Stomach (tissue), 9 donors: Measurements from ENCODE around the gene RAI14. TPM values are rescaled to one million over a fixed set of nuclear protein-coding genes. Genes with fewer than 3 reads are reported as not detected.
"Not testable (repeated sequence)": the region's sequence is repeated elsewhere in the genome, so short reads cannot be mapped to it uniquely, and the experiment has no call there.

Experiments used
- DNase-seq, 2 donors: peaks; one replicate each; pipeline versions ENCODE4 v3.0.0 to v3.0.0-alpha.2; 2013 to 2019
- H3K27ac ChIP-seq, 5 donors: fragments of 200-600 bp in 4 of 5; sonication (generic) in 4 of 5; one replicate each; pipeline ENCODE4 v1.5.1; 2013 to 2019; ENCODE audit warnings: mild to moderate bottlenecking in 1 of 5, moderate library complexity in 1 of 5
- H3K27me3 ChIP-seq, 3 donors: fragments of 200-600 bp; sonication (generic); one replicate each; pipeline ENCODE4 v1.5.1; 2017 to 2019; ENCODE audit warnings: mixed run types in 1 of 3
- H3K36me3 ChIP-seq, 4 donors: fragments of 200-600 bp; sonication (generic); 1 replicate in 3 of 4; 2 replicates in 1 of 4; pipeline ENCODE4 v1.5.1; 2016 to 2019
- H3K4me1 ChIP-seq, 4 donors: fragments of 200-600 bp; sonication (generic); one replicate each; pipeline ENCODE4 v1.5.1; 2016 to 2019
- H3K4me3 ChIP-seq, 4 donors: fragments of 200-600 bp; sonication (generic) in 3 of 4; one replicate each; pipeline ENCODE4 v1.5.1; 2016 to 2019; ENCODE audit warnings: mild to moderate bottlenecking in 1 of 4
- H3K9me3 ChIP-seq, 4 donors: fragments of 200-600 bp; sonication (generic); one replicate each; pipeline ENCODE4 v1.5.1; 2016 to 2019
- EP300 ChIP-seq: sonication (generic); formaldehyde crosslinking; IDR thresholded peaks from one replicate; pipeline ENCODE4 v1.6.1; 2017; ENCODE audit warnings: antibody characterized with exemption
- POLR2A ChIP-seq, 4 donors: fragments of 450-650 bp; IDR thresholded peaks; one replicate each; pipeline ENCODE4 v1.6.1; 2016; ENCODE audit warnings: antibody characterized with exemption in 4 of 4, control low read depth in 2 of 4, mild to moderate bottlenecking in 1 of 4, moderate library complexity in 1 of 4
- POLR2AphosphoS5 ChIP-seq, 3 donors: sonication (generic); formaldehyde crosslinking; IDR thresholded peaks; one replicate each; pipeline ENCODE4 v1.6.1; 2016; ENCODE audit warnings: antibody characterized with exemption in 3 of 3
- WGBS, 5 donors: extraction: QIAGEN DNeasy Blood & Tissue Kit in 3 of 5; methylation state at CpG; one replicate each; pipeline versions ENCODE4 v1.1.5 to v1.1.7; 2013 to 2018; 5-methylcytosine and 5-hydroxymethylcytosine counted together
- intact Hi-C: fragments of 100-400 bp; cut with DNase I; formaldehyde crosslinking; loops from one replicate; pipeline ENCODE4 v1.15.1; 2023; ENCODE audit warnings: low total_unique reads
- polyA plus RNA-seq, 3 donors: library from polyadenylated mRNA; stranded (reverse); fragments of 200-250 nt; gene quantifications; one replicate each; pipeline ENCODE4 v1.2.3, GENCODE V29; 2013
- total RNA-seq, 5 donors: library from RNA; depleted of rRNA; stranded (reverse); fragments of >200 nt; gene quantifications; one replicate each; pipeline versions ENCODE4 v1.1.0 to v1.2.3, GENCODE V29; 2014 to 2016
- TF ChIP-seq, protein P1 (sequence below), 7 experiments: fragments of 450-650 bp in 4 of 7; fragments of 200-600 bp in 3 of 7; sonication (generic) in 3 of 7; IDR thresholded peaks; one replicate each; pipeline ENCODE4 v1.5.1; 2016 to 2019; ENCODE audit warnings: antibody characterized with exemption in 7 of 7, control low read depth in 2 of 7, mild to moderate bottlenecking in 1 of 7
- donor health status: healthy with polysubstance abuse.
- donor health status: Bipolar disorder and iron deficiency.
- donor health status: healthy.

Gene RAI14
- total and polyA plus RNA-seq, 8 donors: 5.1 to 62.4 (median 24.1) TPM

DNA sequence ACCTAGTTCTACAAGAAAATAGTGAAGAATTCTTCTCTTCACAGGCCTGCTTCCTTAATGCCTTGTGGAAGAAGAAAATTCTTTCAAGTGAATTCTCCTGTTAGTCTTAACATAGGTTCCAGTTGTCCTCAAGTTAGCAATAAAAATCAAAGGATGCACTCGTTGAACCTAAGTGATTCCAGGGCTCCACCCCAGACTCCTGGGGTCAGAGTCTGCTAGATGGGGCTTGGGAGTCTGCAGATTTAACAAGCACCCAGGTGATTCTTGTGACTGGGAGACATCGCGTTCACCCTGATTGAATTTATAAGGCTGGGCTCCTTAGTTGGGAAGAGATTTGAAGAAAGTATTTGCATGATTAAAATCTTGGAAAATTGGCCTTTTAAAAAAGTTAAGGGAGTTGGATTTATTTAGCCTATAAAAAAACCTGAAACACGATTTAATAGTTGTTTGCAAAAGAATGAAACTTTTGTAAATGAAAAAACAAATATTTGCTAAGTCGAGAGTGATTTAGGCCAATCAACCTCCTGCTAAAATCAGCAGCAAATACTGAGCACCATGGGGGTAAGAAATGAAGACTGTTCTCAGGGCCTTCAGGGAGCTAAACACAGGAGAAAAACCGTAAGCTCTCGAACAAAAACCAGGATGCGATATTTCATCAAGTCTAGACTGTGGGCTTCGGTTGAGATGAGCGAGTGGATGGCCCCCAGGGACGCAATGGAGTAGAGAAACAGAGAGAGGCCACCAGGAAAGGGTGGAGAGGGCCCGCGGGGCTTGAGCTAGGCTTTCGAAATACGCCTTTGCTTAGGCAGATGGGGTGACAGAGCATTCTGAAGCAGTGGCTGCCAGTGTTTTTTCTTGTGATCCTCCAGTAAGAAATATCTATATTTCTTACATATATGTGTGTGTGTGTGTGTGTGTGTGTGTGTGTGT lies 95.9 kb downstream of the RAI14 start:
- no peak overlapping the region for H3K4me3 ChIP-seq
- intact Hi-C loops: no loop called here
- peaks cover 0 to 18% (median 4%) of the 10 kb centered on the region in 4 donors for H3K4me1 ChIP-seq
- TF ChIP-seq, protein P1, sequence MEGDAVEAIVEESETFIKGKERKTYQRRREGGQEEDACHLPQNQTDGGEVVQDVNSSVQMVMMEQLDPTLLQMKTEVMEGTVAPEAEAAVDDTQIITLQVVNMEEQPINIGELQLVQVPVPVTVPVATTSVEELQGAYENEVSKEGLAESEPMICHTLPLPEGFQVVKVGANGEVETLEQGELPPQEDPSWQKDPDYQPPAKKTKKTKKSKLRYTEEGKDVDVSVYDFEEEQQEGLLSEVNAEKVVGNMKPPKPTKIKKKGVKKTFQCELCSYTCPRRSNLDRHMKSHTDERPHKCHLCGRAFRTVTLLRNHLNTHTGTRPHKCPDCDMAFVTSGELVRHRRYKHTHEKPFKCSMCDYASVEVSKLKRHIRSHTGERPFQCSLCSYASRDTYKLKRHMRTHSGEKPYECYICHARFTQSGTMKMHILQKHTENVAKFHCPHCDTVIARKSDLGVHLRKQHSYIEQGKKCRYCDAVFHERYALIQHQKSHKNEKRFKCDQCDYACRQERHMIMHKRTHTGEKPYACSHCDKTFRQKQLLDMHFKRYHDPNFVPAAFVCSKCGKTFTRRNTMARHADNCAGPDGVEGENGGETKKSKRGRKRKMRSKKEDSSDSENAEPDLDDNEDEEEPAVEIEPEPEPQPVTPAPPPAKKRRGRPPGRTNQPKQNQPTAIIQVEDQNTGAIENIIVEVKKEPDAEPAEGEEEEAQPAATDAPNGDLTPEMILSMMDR (IDR thresholded peaks at IDR 0.05): no peak
- TF ChIP-seq POLR2AphosphoS5 (IDR thresholded peaks at IDR 0.05): no peak
- TF ChIP-seq EP300: no peak
- TF ChIP-seq POLR2A (IDR thresholded peaks at IDR 0.05): no peak
- no peaks in the 10 kb centered on the region for H3K27me3 ChIP-seq
- H3K27ac ChIP-seq: no peak overlapping the region
- no peak for DNase-seq
- H3K36me3 ChIP-seq: peaks cover 0 to under 1% (median 0%) of the 10 kb centered on the region in 4 donors
- H3K9me3 ChIP-seq: no peaks in the 10 kb centered on the region
- 79 to 84% (median 82%) methylated on average over 15 of the region's 15 CpGs for WGBS, 5 donors

- H3K9me3 ChIP-seq, H3K27ac ChIP-seq, H3K27me3 ChIP-seq, H3K4me3 ChIP-seq, DNase-seq, intact Hi-C loops: not testable (repeated sequence)
- peaks cover 0 to 11% (median 9%) of the 10 kb centered on the region in 4 donors for H3K36me3 ChIP-seq
- H3K4me1 ChIP-seq: peaks cover 0 to 22% (median 4%) of the 10 kb centered on the region in 4 donors
- WGBS, 5 donors: 78 to 98% (median 91%) methylated on average over 2 of the region's 2 CpGs
Observed at GRCh38 chr5:34753236-34753635, 97.1 kb downstream of the RAI14 start.

- 87 to 91% (median 89%) methylated on average over 4 of the region's 4 CpGs for WGBS, 5 donors
- H3K36me3 ChIP-seq: peaks cover 0 to 32% (median 28%) of the 10 kb centered on the region in 4 donors
- intact Hi-C loops: no loop called here
- H3K4me1 ChIP-seq: peaks cover 0 to 8% (median 0%) of the 10 kb centered on the region in 4 donors
- TF ChIP-seq POLR2A (IDR thresholded peaks at IDR 0.05): no peak
- TF ChIP-seq EP300: no peak
- TF ChIP-seq, protein P1 (IDR thresholded peaks at IDR 0.05): no peak
- TF ChIP-seq POLR2AphosphoS5 (IDR thresholded peaks at IDR 0.05): no peak
- H3K9me3 ChIP-seq: no peaks in the 10 kb centered on the region
- DNase-seq: no peak
- no peak overlapping the region for H3K27ac ChIP-seq
- no peaks in the 10 kb centered on the region for H3K27me3 ChIP-seq
- no peak overlapping the region for H3K4me3 ChIP-seq
Observed at GRCh38 chr5:34755926-34756325, 99.8 kb downstream of the RAI14 start.

- Histone ChIP-seq H3K27me3 (no peaks in the 10 kb centered on the region), H3K27ac (no peak overlapping the region), H3K36me3 (peaks cover 0 to 33% (median 29%) of the 10 kb centered on the region in 4 donors), H3K4me1 (peaks cover 0 to 8% (median under 1%) of the 10 kb centered on the region in 4 donors), H3K9me3 (no peaks in the 10 kb centered on the region), H3K4me3 (no peak overlapping the region)
- DNase-seq: peak in 1 of 2 donors; percentile 30
- intact Hi-C loops: no loop called here
- TF ChIP-seq, protein P1 (IDR thresholded peaks at IDR 0.05): no peak
- no peak for TF ChIP-seq EP300
- TF ChIP-seq POLR2A (IDR thresholded peaks at IDR 0.05): no peak
- TF ChIP-seq POLR2AphosphoS5 (IDR thresholded peaks at IDR 0.05): no peak
- 75 to 82% (median 80%) methylated on average over 20 of the region's 20 CpGs for WGBS, 5 donors
Observed at GRCh38 chr5:34756781-34757624, 100.9 kb downstream of the RAI14 start.
